SK-N-MC (cell line): ENCODE results near the gene MRPS12.
A peak's percentile ranks its signal among the peaks of the same experiment; 100 is the strongest.

Experiments used
- DNase-seq: peaks from one replicate; pipeline ENCODE4 v3.0.0-alpha.2; 2011; ENCODE audit warnings: low read depth, low spot score
- H3K27ac ChIP-seq: fragments of 200-600 bp; sonication (generic); 2 replicates; pipeline ENCODE4 v1.5.1; 2016; ENCODE audit warnings: mixed run types
- H3K36me3 ChIP-seq: fragments of 200-600 bp; sonication (generic); 2 replicates; pipeline ENCODE4 v1.6.1; 2017; ENCODE audit warnings: antibody characterized with exemption, low read length, mixed read lengths; ENCODE audit not compliant: insufficient read depth
- H3K4me3 ChIP-seq: fragments of 200-600 bp; sonication (generic); 2 replicates; pipeline ENCODE4 v1.5.1; 2016
- H3K9ac ChIP-seq: fragments of 200-600 bp; sonication (generic); 2 replicates; pipeline ENCODE4 v1.8.0; 2017; ENCODE audit warnings: mixed run types, mixed read lengths; ENCODE audit not compliant: insufficient read length
- H3K9me3 ChIP-seq: fragments of 200-600 bp; sonication (generic); 2 replicates; pipeline ENCODE4 v1.6.1; 2017; ENCODE audit warnings: low read depth, mild to moderate bottlenecking, antibody characterized with exemption, low read length, moderate library complexity, mixed read lengths
- EZH2 ChIP-seq: fragments of 200-600 bp; sonication (generic); IDR thresholded peaks from one replicate; pipeline ENCODE4 v1.6.1; 2017; ENCODE audit warnings: antibody characterized with exemption
- FOXP2 ChIP-seq: optimal IDR thresholded peaks from 2 replicates; pipeline ENCODE3; 2011; ENCODE audit warnings: mild to moderate bottlenecking, moderate library complexity; ENCODE audit not compliant: insufficient read depth; ENCODE audit errors: extremely low read length, control extremely low read depth
- POLR2AphosphoS5 ChIP-seq: IDR thresholded peaks from 2 replicates; pipeline ENCODE4 v1.6.1; 2012; ENCODE audit warnings: mild to moderate bottlenecking, low read depth, low read length, borderline replicate concordance

Gene MRPS12

GRCh38 chr19:38894968-38895367 is 35.8 kb upstream of the MRPS12 start:
- DNase-seq, result no peak
- no peaks in the 10 kb centered on the region for H3K9me3 ChIP-seq
- H3K9ac ChIP-seq, result no peak overlapping the region
- H3K4me3 ChIP-seq, result no peak overlapping the region
- TF ChIP-seq FOXP2 (no peak), EZH2 (no peak), POLR2AphosphoS5 (no peak)
- no peak overlapping the region for H3K27ac ChIP-seq
- no peaks in the 10 kb centered on the region for H3K36me3 ChIP-seq

DNA sequence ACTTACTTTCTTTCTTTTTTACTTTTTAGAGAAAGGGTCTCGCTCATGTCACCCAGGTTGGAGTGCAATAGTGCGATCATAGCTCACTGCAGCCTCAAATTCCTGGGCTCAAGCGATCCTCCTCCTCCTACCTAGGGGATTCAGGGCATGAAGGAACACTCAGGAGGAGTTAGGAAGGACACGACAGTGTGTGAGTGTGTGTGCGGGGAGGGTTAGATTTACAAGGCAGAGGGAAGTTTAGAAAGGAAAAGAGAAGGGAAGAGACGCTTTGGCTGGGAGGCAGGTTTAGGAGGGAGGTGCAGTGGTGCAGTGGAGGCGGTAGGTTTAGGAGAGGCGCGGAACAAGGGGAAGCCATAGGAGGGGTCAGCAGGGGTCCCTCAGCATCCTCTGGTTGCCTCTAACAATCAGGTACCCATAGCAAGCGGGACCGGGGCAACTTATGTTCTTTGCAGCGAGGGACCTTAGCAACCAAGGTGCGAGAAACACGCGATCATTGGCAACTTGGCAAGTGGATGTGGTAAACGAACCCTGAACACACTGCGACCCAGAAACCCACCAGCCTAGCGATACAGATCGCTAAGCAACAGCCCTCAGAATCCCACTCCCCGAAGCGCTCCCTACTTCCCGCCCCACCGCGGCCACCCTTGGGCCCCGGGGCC is 31.8 kb upstream of the MRPS12 start:
- Histone ChIP-seq H3K9me3 (no peaks in the 10 kb centered on the region), H3K27ac (no peak overlapping the region), H3K9ac (peak overlapping the region; percentile 80), H3K36me3 (no peaks in the 10 kb centered on the region), H3K4me3 (peak overlapping the region; percentile 90)
- TF ChIP-seq FOXP2 (no peak), EZH2 (no peak), POLR2AphosphoS5 (no peak)
- DNase-seq, result no peak

- peaks cover 4% of the 10 kb centered on the region; the same call in 1 of the 2 replicates for H3K36me3 ChIP-seq
- H3K9ac ChIP-seq, result peak within 1 kb of the TSS; percentile 86
- peak within 1 kb of the TSS; percentile 79 for H3K27ac ChIP-seq
- no peak for TF ChIP-seq EZH2
- peak; percentile 18; the same call in 1 of the 2 replicates for TF ChIP-seq POLR2AphosphoS5
- DNase-seq, result peak; percentile 99
- H3K9me3 ChIP-seq, result no peaks in the 10 kb centered on the region
- peak within 1 kb of the TSS; percentile 90 for H3K4me3 ChIP-seq
Observed at GRCh38 chr19:38899447-38900201, 31.1 kb upstream of the MRPS12 start, which contains the start of the genes NFKBIB and SIRT2. Gene NFKBIB, plus strand, starts transcription at chr19:38899969. Its CDS starts 64 bp downstream, at chr19:38900033. Gene SIRT2, minus strand, starts transcription at chr19:38899618. Its CDS starts 97 bp downstream, at chr19:38899521.

DNA sequence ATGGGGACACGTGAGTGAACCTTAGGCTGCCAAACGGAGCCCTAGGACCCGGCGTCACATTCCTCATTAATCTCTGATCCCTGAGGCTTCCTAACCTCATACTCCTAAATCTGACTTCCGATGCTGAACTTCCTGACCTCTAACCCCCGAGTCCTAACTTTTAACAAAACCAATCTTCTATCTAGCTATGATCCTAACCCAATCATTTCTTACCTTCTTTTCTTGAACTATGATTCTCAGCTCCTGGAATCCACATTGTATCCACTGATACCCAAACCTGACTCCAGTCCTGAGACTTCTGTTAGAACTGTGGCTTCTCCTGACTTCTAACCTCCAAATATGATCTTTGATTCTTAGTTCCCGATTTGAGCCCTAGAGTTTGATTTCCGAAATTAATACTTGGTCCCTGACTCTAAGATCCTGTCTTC is 30.5 kb upstream of the MRPS12 start:
- H3K27ac ChIP-seq, result peak overlapping the region; percentile 79
- TF ChIP-seq POLR2AphosphoS5 (no peak), EZH2 (no peak)
- H3K9ac ChIP-seq, result peak overlapping the region; percentile 86
- H3K9me3 ChIP-seq, result no peaks in the 10 kb centered on the region
- peaks cover 8% of the 10 kb centered on the region; the same call in 1 of the 2 replicates for H3K36me3 ChIP-seq
- DNase-seq, result no peak
- H3K4me3 ChIP-seq, result peak overlapping the region; percentile 90

GRCh38 chr19:38900743-38901190 is 30.0 kb upstream of the MRPS12 start:
- H3K9ac ChIP-seq, result peak overlapping the region; percentile 86

GRCh38 chr19:38901683-38902082 is 29.1 kb upstream of the MRPS12 start:
- Histone ChIP-seq H3K9me3 (no peaks in the 10 kb centered on the region), H3K36me3 (peaks cover 14% of the 10 kb centered on the region; the same call in 1 of the 2 replicates), H3K4me3 (no peak overlapping the region), H3K9ac (no peak overlapping the region), H3K27ac (no peak overlapping the region)
- no peak for DNase-seq
- no peak for TF ChIP-seq FOXP2

More at GRCh38 chr19:38900743-38901190, 30.0 kb upstream of the MRPS12 start:
- TF ChIP-seq EZH2 (no peak), POLR2AphosphoS5 (no peak), FOXP2 (no peak)
- no peak for DNase-seq
- peaks cover 13% of the 10 kb centered on the region; the same call in 1 of the 2 replicates for H3K36me3 ChIP-seq
- no peaks in the 10 kb centered on the region for H3K9me3 ChIP-seq
- H3K27ac ChIP-seq, result peak overlapping the region; percentile 79
- peak overlapping the region; percentile 90 for H3K4me3 ChIP-seq

GRCh38 chr19:38904581-38905539 is 25.9 kb upstream of the MRPS12 start:
- no peak overlapping the region for H3K27ac ChIP-seq

DNA sequence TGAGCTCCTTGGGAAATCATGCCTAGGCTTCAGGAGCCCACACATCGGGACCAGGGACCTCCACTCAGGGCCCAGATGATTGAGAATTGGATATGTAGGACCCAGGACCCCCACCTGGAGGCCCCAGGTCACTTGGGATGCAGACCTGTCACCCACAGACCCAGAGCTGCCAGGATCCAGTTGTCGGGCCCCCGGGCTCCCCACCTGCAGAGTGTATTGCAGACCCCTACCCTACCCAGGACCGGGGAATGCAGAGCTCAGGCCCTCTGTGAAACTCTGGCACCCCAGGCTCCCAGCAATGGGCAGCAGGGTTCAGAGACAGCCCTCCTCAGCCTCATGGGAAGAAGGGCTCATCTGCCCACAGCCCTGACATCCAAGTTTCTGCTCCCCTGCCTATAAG is 25.1 kb upstream of the MRPS12 start:
- H3K9me3 ChIP-seq, result no peaks in the 10 kb centered on the region
- DNase-seq, result no peak
- no peak overlapping the region for H3K27ac ChIP-seq
- no peak overlapping the region for H3K9ac ChIP-seq
- no peak overlapping the region for H3K4me3 ChIP-seq
- peaks cover 24% of the 10 kb centered on the region; the same call in 1 of the 2 replicates for H3K36me3 ChIP-seq
- TF ChIP-seq EZH2 (no peak), FOXP2 (no peak), POLR2AphosphoS5 (no peak)

More at GRCh38 chr19:38904581-38905539, 25.9 kb upstream of the MRPS12 start:
- TF ChIP-seq EZH2, result no peak
- no peak for TF ChIP-seq POLR2AphosphoS5
- no peak for TF ChIP-seq FOXP2
- Histone ChIP-seq H3K36me3 (peaks cover 24% of the 10 kb centered on the region; the same call in 1 of the 2 replicates), H3K9me3 (no peaks in the 10 kb centered on the region), H3K9ac (no peak overlapping the region), H3K4me3 (no peak overlapping the region)
- DNase-seq, result no peak
